Muscle layer of duodenum (tissue), 2 donors: ENCODE results near the gene ATXN7L3B.
A peak's percentile ranks its signal among the peaks of the same experiment; 100 is the strongest.
"Not testable (repeated sequence)": the region's sequence is repeated elsewhere in the genome, so short reads cannot be mapped to it uniquely, and the experiment has no call there.

Source experiments
- H3K27ac ChIP-seq: one replicate; pipeline ENCODE4 v1.7.0; 2013; ENCODE audit warnings: mild to moderate bottlenecking, low read length
- H3K27me3 ChIP-seq: one replicate; pipeline ENCODE4 v1.7.0; 2013; ENCODE audit warnings: low read depth, mild to moderate bottlenecking, control low read depth, low read length
- H3K36me3 ChIP-seq, 2 donors: one replicate each; pipeline ENCODE4 v1.7.0; 2013; ENCODE audit warnings: low read length in 2 of 2, control low read depth in 1 of 2, mild to moderate bottlenecking in 1 of 2; ENCODE audit not compliant: insufficient read depth in 2 of 2, control insufficient read depth in 1 of 2
- H3K4me1 ChIP-seq, 2 donors: one replicate each; pipeline ENCODE4 v1.7.0; 2013; ENCODE audit warnings: low read length in 2 of 2, mild to moderate bottlenecking in 2 of 2, control low read depth in 1 of 2, moderate library complexity in 1 of 2; ENCODE audit not compliant: insufficient read depth in 2 of 2, control insufficient read depth in 1 of 2
- H3K4me3 ChIP-seq, 2 donors: one replicate each; pipeline ENCODE4 v1.7.0; 2013; ENCODE audit warnings: low read length in 2 of 2, low read depth in 1 of 2, mild to moderate bottlenecking in 1 of 2
- H3K9me3 ChIP-seq, 2 donors: one replicate each; pipeline ENCODE4 v1.7.0; 2013; ENCODE audit warnings: low read length in 2 of 2, control low read depth in 1 of 2, mild to moderate bottlenecking in 1 of 2; ENCODE audit not compliant: control insufficient read depth in 1 of 2
- donor health status: healthy.

The ATXN7L3B gene

GRCh38 chr12:74537707-74538385 lies at the start of gene ATXN7L3B:
ATXN7L3B (plus strand) TSS chr12:74537835; CDS start chr12:74538113, 278 bp downstream.
- Histone ChIP-seq H3K36me3 (peaks cover 4 to 13% of the 10 kb centered on the region in 2 donors), H3K27ac (peak within 1 kb of the TSS; percentile 98), H3K4me1 (peaks cover 25 to 32% of the 10 kb centered on the region in 2 donors), H3K4me3 (peak within 1 kb of the TSS; percentile 93 to 97), H3K27me3 (no peaks in the 10 kb centered on the region), H3K9me3 (no peaks in the 10 kb centered on the region)

- Histone ChIP-seq H3K27me3 (no peaks in the 10 kb centered on the region), H3K4me3 (no peak overlapping the region), H3K36me3 (no peaks in the 10 kb centered on the region), H3K27ac (no peak overlapping the region), H3K4me1 (no peaks in the 10 kb centered on the region), H3K9me3 (no peaks in the 10 kb centered on the region)
Measured at GRCh38 chr12:74488134-74488533, 49.5 kb upstream of the ATXN7L3B start.

GRCh38 chr12:74489543-74489942 lies 48.1 kb upstream of the ATXN7L3B start:
- no peaks in the 10 kb centered on the region for H3K36me3 ChIP-seq
- H3K4me3 ChIP-seq, result no peak overlapping the region
- no peaks in the 10 kb centered on the region for H3K9me3 ChIP-seq
- no peak overlapping the region for H3K27ac ChIP-seq
- no peaks in the 10 kb centered on the region for H3K4me1 ChIP-seq
- no peaks in the 10 kb centered on the region for H3K27me3 ChIP-seq

GRCh38 chr12:74490390-74491064 lies 47.1 kb upstream of the ATXN7L3B start:
- Histone ChIP-seq H3K27ac (no peak overlapping the region), H3K27me3 (no peaks in the 10 kb centered on the region), H3K9me3 (no peaks in the 10 kb centered on the region), H3K4me1 (no peaks in the 10 kb centered on the region), H3K4me3 (peak overlapping the region in 1 of 2 donors; percentile 35), H3K36me3 (no peaks in the 10 kb centered on the region)

- no peaks in the 10 kb centered on the region for H3K9me3 ChIP-seq
- H3K4me3 ChIP-seq, result no peak overlapping the region
- H3K27me3 ChIP-seq, result no peaks in the 10 kb centered on the region
- H3K27ac ChIP-seq, result no peak overlapping the region
- no peaks in the 10 kb centered on the region for H3K4me1 ChIP-seq
- H3K36me3 ChIP-seq, result no peaks in the 10 kb centered on the region
Measured at GRCh38 chr12:74491374-74491773, 46.3 kb upstream of the ATXN7L3B start.

- Histone ChIP-seq H3K4me3 (no peak overlapping the region), H3K36me3 (no peaks in the 10 kb centered on the region), H3K4me1 (no peaks in the 10 kb centered on the region), H3K27me3 (no peaks in the 10 kb centered on the region), H3K27ac (no peak overlapping the region), H3K9me3 (no peaks in the 10 kb centered on the region)
Measured at GRCh38 chr12:74499192-74499591, 38.4 kb upstream of the ATXN7L3B start.

GRCh38 chr12:74508873-74509657 lies 28.6 kb upstream of the ATXN7L3B start:
- not testable (repeated sequence) for H3K36me3 ChIP-seq, H3K4me1 ChIP-seq, H3K4me3 ChIP-seq, H3K9me3 ChIP-seq, H3K27ac ChIP-seq, H3K27me3 ChIP-seq

- Histone ChIP-seq H3K27ac (no peak overlapping the region), H3K4me3 (no peak overlapping the region), H3K9me3 (no peaks in the 10 kb centered on the region), H3K27me3 (no peaks in the 10 kb centered on the region), H3K4me1 (no peaks in the 10 kb centered on the region), H3K36me3 (no peaks in the 10 kb centered on the region)
Measured at GRCh38 chr12:74509886-74510285, 27.7 kb upstream of the ATXN7L3B start.

- Histone ChIP-seq H3K36me3 (no peaks in the 10 kb centered on the region), H3K27ac (no peak overlapping the region), H3K27me3 (no peaks in the 10 kb centered on the region), H3K4me1 (no peaks in the 10 kb centered on the region), H3K9me3 (no peaks in the 10 kb centered on the region), H3K4me3 (no peak overlapping the region)
Measured at GRCh38 chr12:74514098-74514872, 23.4 kb upstream of the ATXN7L3B start.

- Histone ChIP-seq H3K4me1 (no peaks in the 10 kb centered on the region), H3K4me3 (no peak overlapping the region), H3K27me3 (no peaks in the 10 kb centered on the region), H3K9me3 (no peaks in the 10 kb centered on the region), H3K36me3 (no peaks in the 10 kb centered on the region), H3K27ac (no peak overlapping the region)
Measured at GRCh38 chr12:74515849-74516248, 21.8 kb upstream of the ATXN7L3B start.

GRCh38 chr12:74526535-74526934 lies 11.1 kb upstream of the ATXN7L3B start:
- Histone ChIP-seq H3K4me3 (no peak overlapping the region), H3K9me3 (no peaks in the 10 kb centered on the region), H3K4me1 (no peaks in the 10 kb centered on the region), H3K36me3 (no peaks in the 10 kb centered on the region), H3K27ac (no peak overlapping the region), H3K27me3 (no peaks in the 10 kb centered on the region)
